Smooth muscle cell of the brain vasculature (primary cell): ENCODE data around the gene RNF169.
A peak's percentile ranks its signal among the peaks of the same experiment; 100 is the strongest.
"Not testable (repeated sequence)": the region's sequence is repeated elsewhere in the genome, so short reads cannot be mapped to it uniquely, and the experiment has no call there.

Experiments
- DNase-seq: peaks from one replicate; pipeline ENCODE4 v3.0.0-alpha.2; 2012; ENCODE audit warnings: low read depth, low spot score

Gene RNF169

GRCh38 chr11:74726547-74727182, 22.0 kb upstream of the RNF169 start:
- DNase-seq: peak; percentile 37

- no peak for DNase-seq
Observed at GRCh38 chr11:74729397-74729796, 19.3 kb upstream of the RNF169 start.

- DNase-seq: no peak
Observed at GRCh38 chr11:74730571-74731260, 17.9 kb upstream of the RNF169 start.

- no peak for DNase-seq
Observed at GRCh38 chr11:74731301-74732094, 17.2 kb upstream of the RNF169 start, which contains the start of gene CHRDL2. Gene CHRDL2, minus strand, starts transcription at chr11:74731426. Its CDS starts 538 bp downstream, at chr11:74730888.

- no peak for DNase-seq
Observed at GRCh38 chr11:74734559-74734925, 14.1 kb upstream of the RNF169 start.

- DNase-seq: no peak
Observed at GRCh38 chr11:74735365-74735928, 13.2 kb upstream of the RNF169 start.

- DNase-seq: no peak
Observed at GRCh38 chr11:74736031-74736430, 12.6 kb upstream of the RNF169 start.

- no peak for DNase-seq
Observed at GRCh38 chr11:74739546-74740270, 8.9 kb upstream of the RNF169 start.

- no peak for DNase-seq
Observed at GRCh38 chr11:74742070-74742469, 6.6 kb upstream of the RNF169 start.

- DNase-seq: no peak
Observed at GRCh38 chr11:74743640-74744039, 5.0 kb upstream of the RNF169 start.

- DNase-seq: no peak
Observed at GRCh38 chr11:74744277-74744676, 4.4 kb upstream of the RNF169 start.

- DNase-seq: no peak
Observed at GRCh38 chr11:74746868-74747267, 1.8 kb upstream of the RNF169 start.

- DNase-seq: no peak
Observed at GRCh38 chr11:74749127-74749964, 697 bp downstream of the RNF169 start.

GRCh38 chr11:74749965-74750296, 1.3 kb downstream of the RNF169 start:
- no peak for DNase-seq

- not testable (repeated sequence) for DNase-seq
Observed at GRCh38 chr11:74750598-74750997, 1.9 kb downstream of the RNF169 start.

GRCh38 chr11:74751303-74751702, 2.7 kb downstream of the RNF169 start:
- DNase-seq: no peak

GRCh38 chr11:74754507-74755252, 6.0 kb downstream of the RNF169 start:
- no peak for DNase-seq

GRCh38 chr11:74755395-74755995, 6.8 kb downstream of the RNF169 start:
- no peak for DNase-seq

GRCh38 chr11:74756571-74756970, 7.9 kb downstream of the RNF169 start:
- DNase-seq: no peak

- DNase-seq: no peak
Observed at GRCh38 chr11:74766905-74767304, 18.3 kb downstream of the RNF169 start.
